Astrocyte (in vitro differentiated cells and primary cell): ENCODE data around the gene DLD. TPM values are rescaled to one million over a fixed set of nuclear protein-coding genes. Genes with fewer than 3 reads are reported as not detected.
"Not testable (repeated sequence)": the region's sequence is repeated elsewhere in the genome, so short reads cannot be mapped to it uniquely, and the experiment has no call there.

ENCODE experiments used
- DNase-seq: peaks from one replicate; pipeline ENCODE4 v3.0.0-alpha.2; 2010; ENCODE audit warnings: low read depth
- FAIRE-seq: peaks from 2 replicates; lab custom pipeline; 2011; peaks lifted over from hg19 to GRCh38; lab: Jason Lieb, UNC
- H2AFZ ChIP-seq: 2 replicates; pipeline ENCODE4 v1.6.0; 2012; ENCODE audit warnings: low read depth, low read length, inconsistent platforms
- H3K27ac ChIP-seq: 2 replicates; pipeline ENCODE4 v1.5.1; 2011; ENCODE audit warnings: low read depth, low read length, inconsistent platforms
- H3K27me3 ChIP-seq: 2 replicates; pipeline ENCODE4 v1.6.0; 2011; ENCODE audit warnings: low read length, inconsistent platforms; ENCODE audit not compliant: insufficient read depth
- H3K36me3 ChIP-seq: 2 replicates; pipeline ENCODE4 v1.5.1; 2011; ENCODE audit warnings: low read length, inconsistent platforms; ENCODE audit not compliant: insufficient read depth
- H3K4me1 ChIP-seq: 2 replicates; pipeline ENCODE4 v1.5.1; 2011; ENCODE audit warnings: low read length, inconsistent platforms; ENCODE audit not compliant: insufficient read depth
- H3K4me2 ChIP-seq: 2 replicates; pipeline ENCODE4 v1.6.0; 2012; ENCODE audit warnings: low read length, inconsistent platforms
- H3K4me3 ChIP-seq: 2 replicates; pipeline ENCODE4 v1.5.1; 2011; ENCODE audit warnings: low read depth, mild to moderate bottlenecking, low read length, inconsistent platforms; ENCODE audit not compliant: insufficient read depth
- H3K79me2 ChIP-seq: 2 replicates; pipeline ENCODE4 v1.6.0; 2012; ENCODE audit warnings: mild to moderate bottlenecking, low read length, inconsistent platforms; ENCODE audit not compliant: insufficient read depth
- H3K9ac ChIP-seq: 2 replicates; pipeline ENCODE4 v1.6.0; 2012; ENCODE audit warnings: mild to moderate bottlenecking, low read length, inconsistent platforms
- H3K9me3 ChIP-seq: 2 replicates; pipeline ENCODE4 v1.5.1; 2012; ENCODE audit warnings: low read depth, mild to moderate bottlenecking, low read length, inconsistent platforms; ENCODE audit not compliant: insufficient read depth
- H4K20me1 ChIP-seq: 2 replicates; pipeline ENCODE4 v1.6.0; 2012; ENCODE audit warnings: low read length, inconsistent platforms; ENCODE audit not compliant: insufficient read depth
- H3K27ac Mint-ChIP-seq: one replicate; pipeline ENCODE4 v1.8.0; 2021; ENCODE audit warnings: mild to moderate bottlenecking, mixed read lengths; ENCODE audit not compliant: unreplicated experiment
- H3K27me3 Mint-ChIP-seq: one replicate; pipeline ENCODE4 v1.8.0; 2021; ENCODE audit warnings: low read depth, mixed read lengths; ENCODE audit not compliant: unreplicated experiment
- H3K36me3 Mint-ChIP-seq: one replicate; pipeline ENCODE4 v1.8.0; 2021; ENCODE audit warnings: low read depth, mixed read lengths; ENCODE audit not compliant: unreplicated experiment
- H3K4me1 Mint-ChIP-seq: one replicate; pipeline ENCODE4 v1.8.0; 2021; ENCODE audit warnings: low read depth, mixed read lengths; ENCODE audit not compliant: unreplicated experiment
- H3K4me3 Mint-ChIP-seq: one replicate; pipeline ENCODE4 v1.8.0; 2021; ENCODE audit warnings: mild to moderate bottlenecking, moderate library complexity, mixed read lengths; ENCODE audit not compliant: unreplicated experiment
- H3K9me3 Mint-ChIP-seq: one replicate; pipeline ENCODE4 v1.8.0; 2021; ENCODE audit warnings: mild to moderate bottlenecking, mixed read lengths; ENCODE audit not compliant: unreplicated experiment
- CTCF ChIP-seq: IDR thresholded peaks from 2 replicates; pipeline ENCODE4 v1.5.1; 2011; ENCODE audit warnings: low read depth, mild to moderate bottlenecking, inconsistent platforms, low read length, moderate library complexity; ENCODE audit not compliant: insufficient read depth
- EZH2 ChIP-seq: IDR thresholded peaks from 2 replicates; pipeline ENCODE4 v1.6.1; 2012; ENCODE audit warnings: mild to moderate bottlenecking, low read length, inconsistent platforms; ENCODE audit not compliant: insufficient read depth
- total RNA-seq: library from RNA; stranded (reverse); gene quantifications from 2 replicates; pipeline ENCODE4 v1.2.1, GENCODE V29; 2021

Gene DLD
- total RNA-seq, 1 donor from 2014 or later, result 73.1 TPM

- H3K27ac ChIP-seq, result no peak overlapping the region
- Mint-ChIP-seq H3K27ac (no peak overlapping the region), H3K9me3 (peaks cover 6% of the 10 kb centered on the region), H3K27me3 (peaks cover 5% of the 10 kb centered on the region), H3K4me3 (no peak overlapping the region), H3K4me1 (no peaks in the 10 kb centered on the region), H3K36me3 (no peaks in the 10 kb centered on the region)
- FAIRE-seq (no peak), DNase-seq (no peak)
- no peaks in the 10 kb centered on the region for H3K27me3 ChIP-seq
- H3K4me2 ChIP-seq, result no peak overlapping the region
- no peaks in the 10 kb centered on the region for H4K20me1 ChIP-seq
- no peaks in the 10 kb centered on the region for H3K4me1 ChIP-seq
- TF ChIP-seq EZH2, result no peak
- TF ChIP-seq CTCF, result no peak
- no peaks in the 10 kb centered on the region for H3K36me3 ChIP-seq
- H3K4me3 ChIP-seq, result no peak overlapping the region
- no peak overlapping the region for H2AFZ ChIP-seq
- no peak overlapping the region for H3K9ac ChIP-seq
- H3K9me3 ChIP-seq, result no peaks in the 10 kb centered on the region
- H3K79me2 ChIP-seq, result no peaks in the 10 kb centered on the region
These were observed 47.8 kb upstream of the DLD start for GRCh38 chr7:107843184-107843583.

- Mint-ChIP-seq H3K4me1 (no peaks in the 10 kb centered on the region), H3K4me3 (no peak overlapping the region), H3K36me3 (no peaks in the 10 kb centered on the region), H3K9me3 (peaks cover 3% of the 10 kb centered on the region), H3K27me3 (peaks cover 5% of the 10 kb centered on the region), H3K27ac (no peak overlapping the region)
- DNase-seq (no peak), FAIRE-seq (no peak)
- Histone ChIP-seq H3K9ac (no peak overlapping the region), H3K27ac (no peak overlapping the region), H3K4me3 (no peak overlapping the region), H3K27me3 (no peaks in the 10 kb centered on the region), H3K79me2 (no peaks in the 10 kb centered on the region), H3K9me3 (no peaks in the 10 kb centered on the region), H2AFZ (no peak overlapping the region), H3K4me1 (no peaks in the 10 kb centered on the region), H3K36me3 (no peaks in the 10 kb centered on the region), H3K4me2 (no peak overlapping the region), H4K20me1 (no peaks in the 10 kb centered on the region)
- TF ChIP-seq EZH2 (no peak), CTCF (no peak)
These were observed 44.7 kb upstream of the DLD start for GRCh38 chr7:107846324-107846723.

DNA sequence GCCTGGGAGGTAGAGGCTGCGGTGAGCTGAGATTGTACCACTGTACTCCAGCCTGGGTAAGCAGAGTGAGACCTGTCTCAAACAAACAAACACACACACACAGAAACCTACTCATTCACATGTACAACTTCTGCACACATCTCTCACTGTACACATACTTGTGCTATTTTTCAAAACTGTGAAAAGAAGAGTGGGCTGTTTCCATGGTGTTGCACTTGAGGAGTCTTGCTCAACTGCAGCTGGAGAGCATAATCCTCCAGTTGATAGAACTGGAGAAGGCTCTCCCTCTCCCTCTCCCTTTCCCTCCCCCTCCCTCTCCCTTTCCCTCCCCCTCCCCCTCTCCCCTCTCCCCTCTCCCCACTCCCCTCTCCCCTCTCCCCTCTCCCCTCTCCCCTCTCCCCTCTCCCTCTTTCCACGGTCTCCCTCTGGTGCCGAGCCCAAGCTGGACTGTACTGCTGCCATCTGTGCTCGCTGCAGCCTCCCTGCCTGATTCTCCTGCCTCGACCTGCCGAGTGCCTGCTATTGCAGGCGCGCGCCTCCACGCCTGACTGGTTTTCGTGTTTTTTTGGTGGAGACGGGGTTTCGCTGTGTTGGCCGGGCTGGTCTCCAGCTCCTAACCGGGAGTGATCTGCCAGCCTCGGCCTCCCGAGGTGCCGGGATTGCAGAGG, 43.7 kb upstream of the DLD start:
- no peaks in the 10 kb centered on the region for H3K36me3 Mint-ChIP-seq
- H4K20me1 ChIP-seq, result no peaks in the 10 kb centered on the region
- peaks cover 5% of the 10 kb centered on the region for H3K27me3 Mint-ChIP-seq
- TF ChIP-seq CTCF, result no peak
- H3K9ac ChIP-seq, result no peak overlapping the region
- no peak overlapping the region for H3K4me3 Mint-ChIP-seq
- H3K4me2 ChIP-seq, result no peak overlapping the region
- no peak overlapping the region for H3K27ac ChIP-seq
- no peak overlapping the region for H3K4me3 ChIP-seq
- no peaks in the 10 kb centered on the region for H3K9me3 ChIP-seq
- H3K27me3 ChIP-seq, result no peaks in the 10 kb centered on the region
- no peaks in the 10 kb centered on the region for H3K4me1 Mint-ChIP-seq
- peaks cover 3% of the 10 kb centered on the region for H3K9me3 Mint-ChIP-seq
- DNase-seq (no peak), FAIRE-seq (no peak)
- H3K36me3 ChIP-seq, result no peaks in the 10 kb centered on the region
- H3K27ac Mint-ChIP-seq, result no peak overlapping the region
- no peaks in the 10 kb centered on the region for H3K4me1 ChIP-seq
- H2AFZ ChIP-seq, result no peak overlapping the region
- H3K79me2 ChIP-seq, result no peaks in the 10 kb centered on the region

- H3K4me2 ChIP-seq, H3K36me3 ChIP-seq, FAIRE-seq, H4K20me1 ChIP-seq, H3K9me3 ChIP-seq, H3K27me3 Mint-ChIP-seq, H3K27ac Mint-ChIP-seq, H3K4me3 ChIP-seq, H3K9me3 Mint-ChIP-seq, H3K4me3 Mint-ChIP-seq, H3K9ac ChIP-seq, H3K79me2 ChIP-seq, H3K27me3 ChIP-seq, H3K36me3 Mint-ChIP-seq, DNase-seq, H3K4me1 ChIP-seq, H3K4me1 Mint-ChIP-seq, H3K27ac ChIP-seq, H2AFZ ChIP-seq: not testable (repeated sequence)
These were observed 43.2 kb upstream of the DLD start for GRCh38 chr7:107847836-107848175.
